ENCODE data around the gene ZFP14. TPM values are rescaled to one million over a fixed set of nuclear protein-coding genes. Genes with fewer than 3 reads are reported as not detected.

The ZFP14 gene
- 6.8 TPM for total RNA-seq

DNA sequence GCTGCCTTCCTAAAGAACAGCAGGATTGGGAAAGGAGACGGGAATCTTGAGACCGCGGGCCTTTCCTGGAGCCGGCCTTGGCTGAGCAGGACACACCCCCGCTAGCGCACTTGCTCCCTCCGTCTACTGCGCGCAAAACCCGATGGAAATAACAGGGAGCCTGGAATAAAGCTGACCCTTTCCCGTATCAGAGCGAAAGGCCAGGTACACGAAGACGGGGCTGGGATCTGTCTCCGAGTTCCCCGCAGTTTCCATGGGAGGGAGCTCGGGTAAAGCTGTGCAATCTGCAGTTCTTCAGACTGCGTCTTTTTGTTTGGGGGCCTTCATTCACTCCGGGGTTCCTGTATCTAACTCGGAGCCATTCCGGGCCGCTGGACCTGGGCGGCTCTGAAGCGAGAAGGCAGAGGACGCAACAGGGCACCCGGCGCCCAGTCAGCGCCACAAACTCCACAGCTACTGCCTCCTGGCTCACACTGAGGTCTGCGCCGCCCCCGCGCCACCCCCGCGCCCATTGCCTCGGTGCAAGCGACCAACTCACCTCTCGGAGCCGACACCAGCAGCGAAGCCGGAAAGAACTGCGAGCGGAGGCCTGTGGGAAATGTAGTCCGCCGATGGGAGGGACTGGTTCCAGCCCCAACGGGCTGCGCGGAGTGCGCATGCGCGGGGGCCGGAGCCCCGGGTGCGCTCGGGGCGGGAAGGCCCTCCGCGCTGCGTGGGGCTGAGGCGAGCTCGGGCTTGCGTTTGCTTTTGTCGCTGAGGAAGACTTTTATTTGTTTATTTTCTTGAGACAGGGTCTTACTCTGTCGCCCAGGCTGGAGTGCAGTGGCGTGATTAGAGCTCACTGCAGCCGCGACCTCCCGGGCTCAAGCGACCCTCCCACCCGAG lies at the start of gene ZFP14:
TSS of gene ZFP14 (minus strand) at position 577 of the 885 bp plus-strand sequence. CDS start 11,309 bp downstream, outside the sequence.
- peaks cover 13% of the 10 kb centered on the region in 3 donors for H3K4me1 ChIP-seq (ENCODE audit: control insufficient read depth in 3 of 3, insufficient read depth in 3 of 3, low read length in 3 of 3)
- peaks cover 0 to 5% (median 2%) of the 10 kb centered on the region in 3 donors for H3K9me3 ChIP-seq (ENCODE audit: control insufficient read depth in 3 of 3, low read length in 3 of 3)
- no peaks in the 10 kb centered on the region for H3K36me3 ChIP-seq (ENCODE audit: control insufficient read depth in 3 of 3, insufficient read depth in 3 of 3, low read length in 3 of 3)
- H3K9ac ChIP-seq (ENCODE audit: low read depth in 1 of 3, low read length in 3 of 3): peak within 1 kb of the TSS; percentile 91 to 95 (median 92)
- H3K27me3 ChIP-seq (ENCODE audit: control insufficient read depth in 3 of 3, insufficient read depth in 3 of 3, low read length in 3 of 3): no peaks in the 10 kb centered on the region
- peak within 1 kb of the TSS; percentile 65 for H3K27ac ChIP-seq (ENCODE audit: low read depth, low read length)
- H3K4me3 ChIP-seq (ENCODE audit: low read length in 3 of 3): peak within 1 kb of the TSS; percentile 91 to 96 (median 94)

DNA sequence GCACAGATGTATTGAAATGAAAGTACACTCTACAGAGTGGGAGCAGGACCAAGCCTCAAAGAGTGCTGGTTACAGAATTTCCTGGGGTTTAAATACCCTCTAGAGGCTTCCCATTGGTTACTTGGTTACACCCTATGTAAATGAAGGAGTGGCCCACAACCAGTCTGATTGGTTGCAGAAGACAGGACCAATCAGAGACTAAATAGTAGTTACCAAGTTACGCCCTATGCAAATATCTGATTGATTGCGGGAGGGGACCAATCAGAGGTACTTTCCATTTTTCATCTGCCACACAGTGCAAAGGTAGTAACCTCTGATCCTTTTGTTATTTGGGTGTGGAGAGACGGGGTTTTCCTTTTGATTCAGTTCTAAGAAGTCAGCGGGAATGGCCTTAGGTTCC lies 44.9 kb upstream of the ZFP14 start:
- H3K9ac ChIP-seq (ENCODE audit: low read depth in 1 of 3, low read length in 3 of 3): no peak overlapping the region
- peaks cover 0 to 7% (median 2%) of the 10 kb centered on the region in 3 donors for H3K9me3 ChIP-seq (ENCODE audit: control insufficient read depth in 3 of 3, low read length in 3 of 3)
- peaks cover 0 to 9% (median 6%) of the 10 kb centered on the region in 3 donors for H3K27me3 ChIP-seq (ENCODE audit: control insufficient read depth in 3 of 3, insufficient read depth in 3 of 3, low read length in 3 of 3)
- no peak overlapping the region for H3K27ac ChIP-seq (ENCODE audit: low read depth, low read length)
- H3K4me1 ChIP-seq (ENCODE audit: control insufficient read depth in 3 of 3, insufficient read depth in 3 of 3, low read length in 3 of 3): peaks cover 0 to 2% (median 0%) of the 10 kb centered on the region in 3 donors
- no peaks in the 10 kb centered on the region for H3K36me3 ChIP-seq (ENCODE audit: control insufficient read depth in 3 of 3, insufficient read depth in 3 of 3, low read length in 3 of 3)
- no peak overlapping the region for H3K4me3 ChIP-seq (ENCODE audit: low read length in 3 of 3)

DNA sequence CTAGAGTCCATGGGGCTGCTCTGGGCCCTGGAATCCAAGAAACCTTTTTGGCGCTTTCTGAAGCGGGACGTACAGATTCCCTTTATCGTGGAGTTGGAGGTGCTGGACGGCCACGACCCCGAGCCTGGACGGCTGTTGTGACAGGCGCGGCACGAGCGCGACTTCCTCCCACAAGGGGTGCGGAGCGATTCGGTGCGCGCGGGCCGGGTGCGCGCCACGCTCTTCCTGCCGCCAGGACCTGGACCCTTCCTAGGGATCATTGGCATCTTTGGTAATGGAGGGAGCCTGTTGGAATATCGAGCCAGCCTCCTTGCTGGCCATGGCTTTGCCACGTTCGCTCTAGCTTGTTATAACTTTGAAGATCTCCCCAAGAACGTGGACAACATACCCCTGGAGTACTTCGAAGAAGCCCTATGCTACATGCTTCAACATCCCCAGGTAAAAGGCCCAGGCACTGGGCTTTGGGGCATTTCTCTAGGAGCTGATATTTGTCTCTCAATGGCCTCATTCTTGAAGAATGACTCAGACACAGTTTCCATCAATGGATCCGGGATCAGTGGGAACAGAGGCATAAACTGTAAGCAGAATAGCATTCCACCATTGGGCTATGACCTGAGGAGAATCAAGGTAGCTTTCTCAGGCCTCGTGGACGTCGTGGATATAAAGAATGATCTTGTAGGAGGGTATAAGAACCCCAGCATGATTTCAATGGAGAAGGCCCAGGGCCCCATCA lies 42.9 kb upstream of the ZFP14 start:
- Histone ChIP-seq H3K9ac (ENCODE audit: low read depth in 1 of 3, low read length in 3 of 3) (peak overlapping the region in 2 of 3 donors; percentile 8 to 57), H3K27ac (ENCODE audit: low read depth, low read length) (no peak overlapping the region), H3K36me3 (ENCODE audit: control insufficient read depth in 3 of 3, insufficient read depth in 3 of 3, low read length in 3 of 3) (no peaks in the 10 kb centered on the region)

DNA sequence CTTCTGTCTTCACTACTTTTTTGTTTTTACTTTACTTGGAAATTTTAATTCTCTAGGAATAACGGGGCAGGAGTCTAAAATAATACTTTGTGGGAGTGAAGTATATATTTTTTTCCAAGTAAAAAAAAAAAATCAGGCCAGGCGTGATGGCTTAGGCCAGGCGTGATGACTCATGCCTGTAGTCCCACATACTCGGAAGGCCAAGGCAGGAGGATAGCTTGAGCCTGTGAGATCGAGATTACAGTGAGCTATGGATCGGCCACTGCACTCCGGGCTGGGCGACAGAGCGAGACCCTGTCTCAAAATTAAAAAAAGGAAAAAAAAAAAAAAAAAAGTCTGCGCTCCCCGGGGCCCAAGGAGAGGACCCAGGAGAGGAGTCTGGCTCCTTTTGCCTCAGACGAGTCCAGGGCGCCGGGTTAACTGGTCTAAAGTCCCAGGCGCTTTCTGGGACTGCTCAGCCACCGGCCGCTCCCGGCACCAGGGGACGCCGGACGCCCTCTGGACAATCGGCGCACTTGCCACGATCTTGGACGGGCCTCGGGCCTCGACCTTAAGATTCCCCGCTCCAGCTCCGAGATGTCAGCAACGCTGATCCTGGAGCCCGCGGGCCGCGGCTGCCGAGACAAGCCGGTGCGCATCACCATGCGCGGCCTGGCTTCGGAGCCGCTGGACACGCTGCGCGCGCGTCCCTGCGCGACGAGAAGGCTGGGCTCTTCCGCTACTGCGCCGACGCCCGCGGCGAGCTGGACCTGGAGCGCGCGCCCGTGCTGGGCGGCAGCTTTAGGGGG lies 42.2 kb upstream of the ZFP14 start:
- Histone ChIP-seq H3K27me3 (ENCODE audit: control insufficient read depth in 3 of 3, insufficient read depth in 3 of 3, low read length in 3 of 3) (peaks cover 0 to 9% (median 6%) of the 10 kb centered on the region in 3 donors), H3K9ac (ENCODE audit: low read depth in 1 of 3, low read length in 3 of 3) (peak overlapping the region in 2 of 3 donors; percentile 8 to 57), H3K27ac (ENCODE audit: low read depth, low read length) (no peak overlapping the region), H3K36me3 (ENCODE audit: control insufficient read depth in 3 of 3, insufficient read depth in 3 of 3, low read length in 3 of 3) (no peaks in the 10 kb centered on the region), H3K4me1 (ENCODE audit: control insufficient read depth in 3 of 3, insufficient read depth in 3 of 3, low read length in 3 of 3) (peaks cover 9 to 11% (median 10%) of the 10 kb centered on the region in 3 donors), H3K9me3 (ENCODE audit: control insufficient read depth in 3 of 3, low read length in 3 of 3) (peaks cover 0 to 7% (median 2%) of the 10 kb centered on the region in 3 donors), H3K4me3 (ENCODE audit: low read length in 3 of 3) (peak overlapping the region; percentile 36 to 65 (median 60))

More for the DNA sequence above, 42.9 kb upstream of the ZFP14 start:
- peaks cover 9 to 11% (median 10%) of the 10 kb centered on the region in 3 donors for H3K4me1 ChIP-seq (ENCODE audit: control insufficient read depth in 3 of 3, insufficient read depth in 3 of 3, low read length in 3 of 3)
- peaks cover 0 to 9% (median 6%) of the 10 kb centered on the region in 3 donors for H3K27me3 ChIP-seq (ENCODE audit: control insufficient read depth in 3 of 3, insufficient read depth in 3 of 3, low read length in 3 of 3)
- peak overlapping the region; percentile 36 to 65 (median 60) for H3K4me3 ChIP-seq (ENCODE audit: low read length in 3 of 3)
- peaks cover 0 to 7% (median 2%) of the 10 kb centered on the region in 3 donors for H3K9me3 ChIP-seq (ENCODE audit: control insufficient read depth in 3 of 3, low read length in 3 of 3)

DNA sequence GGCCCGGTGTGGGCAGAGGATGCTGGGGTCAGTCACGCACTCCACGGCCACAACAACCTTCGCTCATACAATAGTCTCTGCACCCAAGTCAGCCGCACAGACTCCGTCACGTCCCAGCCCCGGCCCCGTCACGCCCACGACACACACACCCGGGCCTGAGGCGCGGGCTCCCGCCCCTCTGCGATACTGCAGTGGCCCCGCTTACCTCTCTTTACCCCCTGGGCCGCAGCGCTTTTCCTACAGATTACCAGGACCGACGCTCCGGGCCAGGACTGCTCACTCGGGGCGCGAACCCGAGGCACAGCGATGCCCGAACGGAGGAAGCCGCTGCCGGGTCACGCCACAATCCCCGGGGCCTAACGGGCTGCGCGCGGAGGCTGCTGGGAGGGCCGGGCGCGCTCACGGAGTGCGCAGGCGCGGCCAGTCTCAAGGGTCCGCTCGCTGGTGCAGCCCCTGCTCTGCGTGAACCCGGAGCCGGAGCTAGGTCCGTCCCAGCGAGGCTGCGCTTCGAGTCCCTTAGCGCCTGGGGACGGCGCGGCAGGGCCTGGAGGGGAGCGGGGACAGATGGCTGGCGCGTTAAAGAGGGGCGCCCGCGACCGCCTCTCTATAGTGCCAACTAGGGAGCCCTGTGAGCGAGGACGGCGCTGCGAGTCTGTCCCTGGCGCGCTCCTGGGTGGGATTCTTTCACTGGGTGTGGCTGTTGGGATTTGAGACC lies 39.4 kb upstream of the ZFP14 start, which contains the start of gene ZFP82:
TSS of gene ZFP82 (minus strand) at position 358 of the 715 bp plus-strand sequence. CDS start 8,855 bp downstream, outside the sequence.
- Histone ChIP-seq H3K27ac (ENCODE audit: low read depth, low read length) (peak within 1 kb of the TSS; percentile 77), H3K36me3 (ENCODE audit: control insufficient read depth in 3 of 3, insufficient read depth in 3 of 3, low read length in 3 of 3) (no peaks in the 10 kb centered on the region), H3K4me3 (ENCODE audit: low read length in 3 of 3) (peak within 1 kb of the TSS; percentile 86 to 93 (median 89)), H3K27me3 (ENCODE audit: control insufficient read depth in 3 of 3, insufficient read depth in 3 of 3, low read length in 3 of 3) (peaks cover 0 to 9% (median 6%) of the 10 kb centered on the region in 3 donors), H3K9ac (ENCODE audit: low read depth in 1 of 3, low read length in 3 of 3) (peak within 1 kb of the TSS; percentile 77 to 91 (median 86)), H3K4me1 (ENCODE audit: control insufficient read depth in 3 of 3, insufficient read depth in 3 of 3, low read length in 3 of 3) (peaks cover 9 to 11% (median 10%) of the 10 kb centered on the region in 3 donors), H3K9me3 (ENCODE audit: control insufficient read depth in 3 of 3, low read length in 3 of 3) (peaks cover 0 to 7% (median 0%) of the 10 kb centered on the region in 3 donors)

DNA sequence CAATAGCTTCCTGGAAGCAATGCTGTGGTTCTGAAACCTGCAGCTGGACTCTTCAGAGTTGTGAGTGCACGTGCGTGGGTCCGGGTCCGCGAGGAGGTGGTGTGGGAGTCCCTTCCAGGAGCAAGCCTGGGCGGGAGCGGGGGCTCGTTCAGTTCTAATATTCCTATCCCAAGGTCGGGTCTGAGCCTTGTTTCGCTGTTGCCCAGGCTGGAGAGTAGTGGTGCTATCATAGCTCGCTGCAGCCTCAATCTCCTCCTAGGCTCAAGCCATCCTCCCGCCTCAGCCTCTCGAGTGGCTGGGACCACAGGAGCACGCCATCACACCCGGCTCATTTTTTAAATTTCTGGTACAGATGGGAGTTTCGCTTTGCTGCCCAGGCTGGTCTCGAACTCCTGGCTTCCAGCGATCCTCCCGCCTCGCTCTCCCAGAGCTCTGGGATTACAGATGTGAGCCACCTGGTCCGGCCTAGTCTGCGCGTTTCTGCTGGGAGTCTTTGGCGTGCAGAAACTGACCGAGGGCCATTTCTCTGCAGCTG lies 38.8 kb upstream of the ZFP14 start:
- no peaks in the 10 kb centered on the region for H3K36me3 ChIP-seq (ENCODE audit: control insufficient read depth in 3 of 3, insufficient read depth in 3 of 3, low read length in 3 of 3)
- peak overlapping the region; percentile 86 to 93 (median 89) for H3K4me3 ChIP-seq (ENCODE audit: low read length in 3 of 3)
- peaks cover 0 to 7% (median 0%) of the 10 kb centered on the region in 3 donors for H3K9me3 ChIP-seq (ENCODE audit: control insufficient read depth in 3 of 3, low read length in 3 of 3)
- peak overlapping the region; percentile 77 for H3K27ac ChIP-seq (ENCODE audit: low read depth, low read length)
- H3K4me1 ChIP-seq (ENCODE audit: control insufficient read depth in 3 of 3, insufficient read depth in 3 of 3, low read length in 3 of 3): peaks cover 9 to 11% (median 10%) of the 10 kb centered on the region in 3 donors
- peaks cover 0 to 9% (median 6%) of the 10 kb centered on the region in 3 donors for H3K27me3 ChIP-seq (ENCODE audit: control insufficient read depth in 3 of 3, insufficient read depth in 3 of 3, low read length in 3 of 3)
- peak overlapping the region; percentile 77 to 91 (median 86) for H3K9ac ChIP-seq (ENCODE audit: low read depth in 1 of 3, low read length in 3 of 3)

DNA sequence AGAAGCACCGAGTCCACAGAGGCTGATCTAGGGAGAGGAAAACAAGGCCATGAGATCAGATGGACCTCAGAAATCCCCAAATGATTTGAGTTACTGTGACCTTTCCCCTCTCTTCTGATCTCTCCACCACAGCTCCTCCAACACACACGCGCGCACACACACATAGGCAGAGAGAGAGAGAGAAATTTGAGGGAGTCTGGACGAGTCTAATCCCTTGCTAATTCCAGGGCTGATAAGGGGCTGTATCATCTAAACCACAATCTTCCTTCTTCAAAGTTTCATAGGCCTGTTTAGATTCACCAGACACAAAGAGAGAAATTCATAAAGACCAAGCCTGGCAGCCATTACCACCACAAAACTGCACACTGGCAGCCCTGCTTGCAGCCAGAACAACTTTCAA lies 30.8 kb upstream of the ZFP14 start:
- Histone ChIP-seq H3K4me1 (ENCODE audit: control insufficient read depth in 3 of 3, insufficient read depth in 3 of 3, low read length in 3 of 3) (no peaks in the 10 kb centered on the region), H3K36me3 (ENCODE audit: control insufficient read depth in 3 of 3, insufficient read depth in 3 of 3, low read length in 3 of 3) (peaks cover 19 to 49% (median 43%) of the 10 kb centered on the region in 3 donors), H3K9me3 (ENCODE audit: control insufficient read depth in 3 of 3, low read length in 3 of 3) (no peaks in the 10 kb centered on the region)

DNA sequence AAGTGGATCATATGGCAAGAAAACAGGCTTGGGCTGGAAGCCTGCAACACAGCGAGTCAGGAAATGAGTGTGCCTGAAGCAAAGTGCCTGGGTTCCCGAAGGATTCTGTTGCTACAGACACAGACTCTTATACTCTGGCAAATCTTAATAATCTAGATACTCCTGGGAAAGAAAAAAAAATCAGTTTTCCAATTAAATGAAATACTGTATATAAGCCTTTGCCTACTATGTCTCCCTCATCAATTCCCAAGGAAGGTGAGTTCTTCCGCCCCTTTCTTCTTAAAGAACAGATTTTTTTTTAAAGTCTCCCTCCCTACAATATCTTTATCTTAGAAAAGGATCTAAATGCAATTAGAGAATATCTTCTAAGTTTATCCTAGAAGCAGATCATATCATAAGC lies 29.1 kb upstream of the ZFP14 start:
- peaks cover 30 to 59% (median 48%) of the 10 kb centered on the region in 3 donors for H3K36me3 ChIP-seq (ENCODE audit: control insufficient read depth in 3 of 3, insufficient read depth in 3 of 3, low read length in 3 of 3)
- H3K9me3 ChIP-seq (ENCODE audit: control insufficient read depth in 3 of 3, low read length in 3 of 3): no peaks in the 10 kb centered on the region
- H3K4me1 ChIP-seq (ENCODE audit: control insufficient read depth in 3 of 3, insufficient read depth in 3 of 3, low read length in 3 of 3): no peaks in the 10 kb centered on the region
- no peak overlapping the region for H3K27ac ChIP-seq (ENCODE audit: low read depth, low read length)
- no peak overlapping the region for H3K9ac ChIP-seq (ENCODE audit: low read depth in 1 of 3, low read length in 3 of 3)
- H3K27me3 ChIP-seq (ENCODE audit: control insufficient read depth in 3 of 3, insufficient read depth in 3 of 3, low read length in 3 of 3): no peaks in the 10 kb centered on the region
- H3K4me3 ChIP-seq (ENCODE audit: low read length in 3 of 3): no peak overlapping the region

More for the DNA sequence above, 30.8 kb upstream of the ZFP14 start:
- no peak overlapping the region for H3K27ac ChIP-seq (ENCODE audit: low read depth, low read length)
- no peaks in the 10 kb centered on the region for H3K27me3 ChIP-seq (ENCODE audit: control insufficient read depth in 3 of 3, insufficient read depth in 3 of 3, low read length in 3 of 3)
- H3K4me3 ChIP-seq (ENCODE audit: low read length in 3 of 3): no peak overlapping the region
- H3K9ac ChIP-seq (ENCODE audit: low read depth in 1 of 3, low read length in 3 of 3): no peak overlapping the region
